K562 (cell line): ENCODE results near the gene PAQR4. TPM values are rescaled to one million over a fixed set of nuclear protein-coding genes. Genes with fewer than 3 reads are reported as not detected.

Experiments
- E2F5 ChIP-seq: sonication (generic); formaldehyde crosslinking; IDR thresholded peaks from 2 replicates; pipeline ENCODE4 v1.8.0; 2022; ENCODE audit warnings: mild to moderate bottlenecking, missing genetic modification reagents
- ELF4 ChIP-seq: fragments of 450-650 bp; formaldehyde crosslinking; IDR thresholded peaks from 2 replicates; pipeline ENCODE4 v1.4.0; 2022; ENCODE audit warnings: missing genetic modification characterization
- GATAD2A ChIP-seq: fragments of 450-650 bp; IDR thresholded peaks from 2 replicates; pipeline ENCODE4 v1.6.1; 2017
- GTF2E2 ChIP-seq: fragments of 200-800 bp; sonication (Bioruptor generic); IDR thresholded peaks from 2 replicates; pipeline ENCODE4 v1.6.1; 2016; ENCODE audit warnings: missing genetic modification characterization, missing compliant biosample characterization
- L3MBTL2 ChIP-seq: fragments of 450-650 bp; IDR thresholded peaks from 2 replicates; pipeline ENCODE4 v1.6.1; 2016; ENCODE audit warnings: mild to moderate bottlenecking, moderate library complexity
- MTA1 ChIP-seq: fragments of 450-650 bp; IDR thresholded peaks from 2 replicates; pipeline ENCODE4 v1.6.1; 2017; ENCODE audit warnings: borderline replicate concordance
- NR2C1 ChIP-seq, 2 experiments: fragments of 450-650 bp; IDR thresholded peaks; 2 replicates each; pipeline ENCODE4 v1.6.1; 2017; ENCODE audit warnings: mild to moderate bottlenecking in 2 of 2, antibody characterized with exemption in 1 of 2, inconsistent platforms in 1 of 2, missing compliant biosample characterization in 1 of 2, missing genetic modification characterization in 1 of 2
- NR2C2 ChIP-seq, 2 experiments: fragments of 200-800 bp in 1 of 2; sonication (Bioruptor generic) in 1 of 2; sonication (generic) in 1 of 2; formaldehyde crosslinking in 1 of 2; IDR thresholded peaks; 2 replicates each; pipeline versions ENCODE4 v1.6.1 to v1.8.0; 2016 to 2022; ENCODE audit warnings: mild to moderate bottlenecking in 1 of 2, missing compliant biosample characterization in 1 of 2, missing genetic modification characterization in 1 of 2, missing genetic modification reagents in 1 of 2
- SAFB ChIP-seq: fragments of 200-400 bp; formaldehyde crosslinking; IDR thresholded peaks from 2 replicates; pipeline ENCODE4 v1.6.1; 2017; ENCODE audit warnings: low read depth, low read length, borderline replicate concordance
- TSHZ1 ChIP-seq: fragments of 250-450 bp; sonication (Bioruptor Pico); IDR thresholded peaks from 2 replicates; pipeline ENCODE4 v1.4.0; 2020; ENCODE audit warnings: mild to moderate bottlenecking, moderate library complexity
- UBTF ChIP-seq, 2 experiments: IDR thresholded peaks; 2 replicates each; pipeline ENCODE4 v1.6.1; 2012; ENCODE audit warnings: improper control_type of control experiment in 2 of 2, low read depth in 2 of 2, low read length in 2 of 2, borderline replicate concordance in 1 of 2
- ZFP36 ChIP-seq: fragments of 150-350 bp; IDR thresholded peaks from 2 replicates; pipeline ENCODE4 v1.6.1; 2018; ENCODE audit warnings: low read length, low read depth; ENCODE audit not compliant: partially characterized antibody
- polyA plus RNA-seq, 8 experiments: library from polyadenylated mRNA; depleted of rRNA in 4 of 8; stranded (reverse) in 5 of 8; unstranded in 3 of 8; fragments of >200 nt; fragmentation: Nextera tagmentation in 2 of 8; fragmentation: Illumina TruSeq in 1 of 8; extraction: Ambion mirVana in 2 of 8; extraction: Trizol in 1 of 8; gene quantifications; 2 replicates each; pipeline versions ENCODE4 v1.2.1 to v1.2.3, GENCODE V29; 2011 to 2014; ENCODE audit warnings: inconsistent platforms in 1 of 8, missing spikeins in 1 of 8
- total RNA-seq, 7 experiments: library from RNA; depleted of rRNA in 6 of 7; stranded (reverse); fragments of >200 nt in 6 of 7; fragmentation: Illumina TruSeq in 2 of 7; extraction: Trizol in 2 of 7; gene quantifications; 2 replicates each; pipeline versions ENCODE4 v1.2.1 to v1.2.3, GENCODE V29; 2011 to 2021; ENCODE audit warnings: low replicate concordance in 1 of 7
- TF ChIP-seq, protein P1 (sequence below), 2 experiments: fragments of 150-350 bp in 1 of 2; IDR thresholded peaks; 2 replicates each; pipeline ENCODE4 v1.6.1; 2012 to 2016; ENCODE audit warnings: low read depth in 2 of 2, low read length in 2 of 2, mild to moderate bottlenecking in 1 of 2, moderate library complexity in 1 of 2
- TF ChIP-seq, protein P2 (sequence below): fragments of 450-650 bp; IDR thresholded peaks from 2 replicates; pipeline ENCODE4 v1.6.1; 2016; ENCODE audit warnings: borderline replicate concordance

Gene PAQR4
- total and polyA plus RNA-seq, 9 of the 15 experiments (the other 6 are each of a cell fraction or from before 2014, with no cell fraction given), result 0.62 to 40.4 (median 19.5) TPM

- 0 out of 4 replicates have a peak, but pooled peaks of 1 of the 2 experiments have one; percentile 24 for TF ChIP-seq UBTF (IDR thresholded peaks at IDR 0.05; ENCODE audit: borderline replicate concordance in 1 of 2, low read depth in 2 of 2, low read length in 2 of 2)
- TF ChIP-seq, protein P1, sequence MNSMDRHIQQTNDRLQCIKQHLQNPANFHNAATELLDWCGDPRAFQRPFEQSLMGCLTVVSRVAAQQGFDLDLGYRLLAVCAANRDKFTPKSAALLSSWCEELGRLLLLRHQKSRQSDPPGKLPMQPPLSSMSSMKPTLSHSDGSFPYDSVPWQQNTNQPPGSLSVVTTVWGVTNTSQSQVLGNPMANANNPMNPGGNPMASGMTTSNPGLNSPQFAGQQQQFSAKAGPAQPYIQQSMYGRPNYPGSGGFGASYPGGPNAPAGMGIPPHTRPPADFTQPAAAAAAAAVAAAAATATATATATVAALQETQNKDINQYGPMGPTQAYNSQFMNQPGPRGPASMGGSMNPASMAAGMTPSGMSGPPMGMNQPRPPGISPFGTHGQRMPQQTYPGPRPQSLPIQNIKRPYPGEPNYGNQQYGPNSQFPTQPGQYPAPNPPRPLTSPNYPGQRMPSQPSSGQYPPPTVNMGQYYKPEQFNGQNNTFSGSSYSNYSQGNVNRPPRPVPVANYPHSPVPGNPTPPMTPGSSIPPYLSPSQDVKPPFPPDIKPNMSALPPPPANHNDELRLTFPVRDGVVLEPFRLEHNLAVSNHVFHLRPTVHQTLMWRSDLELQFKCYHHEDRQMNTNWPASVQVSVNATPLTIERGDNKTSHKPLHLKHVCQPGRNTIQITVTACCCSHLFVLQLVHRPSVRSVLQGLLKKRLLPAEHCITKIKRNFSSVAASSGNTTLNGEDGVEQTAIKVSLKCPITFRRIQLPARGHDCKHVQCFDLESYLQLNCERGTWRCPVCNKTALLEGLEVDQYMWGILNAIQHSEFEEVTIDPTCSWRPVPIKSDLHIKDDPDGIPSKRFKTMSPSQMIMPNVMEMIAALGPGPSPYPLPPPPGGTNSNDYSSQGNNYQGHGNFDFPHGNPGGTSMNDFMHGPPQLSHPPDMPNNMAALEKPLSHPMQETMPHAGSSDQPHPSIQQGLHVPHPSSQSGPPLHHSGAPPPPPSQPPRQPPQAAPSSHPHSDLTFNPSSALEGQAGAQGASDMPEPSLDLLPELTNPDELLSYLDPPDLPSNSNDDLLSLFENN (IDR thresholded peaks at IDR 0.05; ENCODE audit: low read depth in 2 of 2, low read length in 2 of 2), result no peak
- TF ChIP-seq, protein P2, sequence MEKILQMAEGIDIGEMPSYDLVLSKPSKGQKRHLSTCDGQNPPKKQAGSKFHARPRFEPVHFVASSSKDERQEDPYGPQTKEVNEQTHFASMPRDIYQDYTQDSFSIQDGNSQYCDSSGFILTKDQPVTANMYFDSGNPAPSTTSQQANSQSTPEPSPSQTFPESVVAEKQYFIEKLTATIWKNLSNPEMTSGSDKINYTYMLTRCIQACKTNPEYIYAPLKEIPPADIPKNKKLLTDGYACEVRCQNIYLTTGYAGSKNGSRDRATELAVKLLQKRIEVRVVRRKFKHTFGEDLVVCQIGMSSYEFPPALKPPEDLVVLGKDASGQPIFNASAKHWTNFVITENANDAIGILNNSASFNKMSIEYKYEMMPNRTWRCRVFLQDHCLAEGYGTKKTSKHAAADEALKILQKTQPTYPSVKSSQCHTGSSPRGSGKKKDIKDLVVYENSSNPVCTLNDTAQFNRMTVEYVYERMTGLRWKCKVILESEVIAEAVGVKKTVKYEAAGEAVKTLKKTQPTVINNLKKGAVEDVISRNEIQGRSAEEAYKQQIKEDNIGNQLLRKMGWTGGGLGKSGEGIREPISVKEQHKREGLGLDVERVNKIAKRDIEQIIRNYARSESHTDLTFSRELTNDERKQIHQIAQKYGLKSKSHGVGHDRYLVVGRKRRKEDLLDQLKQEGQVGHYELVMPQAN, result peak; percentile 51; the same call in 1 of the 2 replicates
- TF ChIP-seq ZFP36, result no peak
- no peak for TF ChIP-seq TSHZ1 (CRISPR knock-in tag)
- no peak for TF ChIP-seq E2F5
- TF ChIP-seq GATAD2A, result peak; percentile 44; the same call in 1 of the 2 replicates
- TF ChIP-seq MTA1, result peak; percentile 57; the same call in 1 of the 2 replicates
- TF ChIP-seq NR2C2 (CRISPR knock-in tag; IDR thresholded peaks at IDR 0.05), result no peak
- TF ChIP-seq NR2C2 (tag; IDR thresholded peaks at IDR 0.05), result no peak
- no peak for TF ChIP-seq GTF2E2
- no peak for TF ChIP-seq ELF4
- TF ChIP-seq SAFB, result no peak
- no peak for TF ChIP-seq NR2C1 (IDR thresholded peaks at IDR 0.05)
- TF ChIP-seq NR2C1 (tag; IDR thresholded peaks at IDR 0.05), result peak; percentile 39; the same call in 1 of the 2 replicates
- peak; percentile 79 for TF ChIP-seq L3MBTL2
Observed at GRCh38 chr16:3004781-3005284, 35.7 kb downstream of the PAQR4 start (continued).
